Ammon's horn (tissue), 1 donor: Measurements from ENCODE around the gene KCNQ4.

ENCODE experiments used
- DNase-seq: peaks from one replicate; pipeline ENCODE4 v3.0.0-alpha.2; 2016; ENCODE audit warnings: low spot score

The KCNQ4 gene

DNA sequence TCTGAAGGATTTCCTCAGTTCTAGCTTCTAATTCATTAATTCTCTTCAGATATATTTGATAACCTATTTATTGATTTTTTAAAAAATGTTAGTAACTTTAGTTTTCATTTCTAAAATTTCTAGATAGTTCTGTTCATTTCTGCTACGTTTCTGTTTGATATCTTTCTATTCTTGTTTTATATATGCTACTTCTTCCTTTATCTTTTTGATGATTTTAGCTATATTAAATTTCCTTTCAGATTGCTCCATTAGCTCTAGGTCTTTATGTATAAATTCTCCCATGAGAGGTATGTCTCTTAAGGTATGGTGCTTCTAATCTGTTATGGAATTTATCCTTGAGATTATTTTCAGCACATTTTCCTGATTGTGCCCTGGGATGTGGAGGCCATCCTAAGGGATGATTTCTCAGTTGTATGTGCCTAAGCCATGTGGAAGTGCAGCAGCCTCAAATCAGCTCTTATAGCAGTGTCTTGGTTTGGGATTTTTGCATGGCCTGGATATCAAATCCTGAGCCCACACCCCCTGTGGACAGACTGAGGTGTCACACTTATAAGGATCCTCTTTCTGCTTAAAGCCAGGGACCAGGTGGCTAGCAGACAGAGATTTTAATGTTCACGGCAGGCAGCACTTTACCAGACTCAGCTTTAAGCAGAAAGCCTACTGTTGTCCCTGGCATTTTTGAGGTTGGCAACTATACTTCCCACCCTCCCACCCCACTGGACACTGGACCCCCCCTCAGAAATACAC lies 6.2 kb upstream of the KCNQ4 start:
- no peak for DNase-seq

DNA sequence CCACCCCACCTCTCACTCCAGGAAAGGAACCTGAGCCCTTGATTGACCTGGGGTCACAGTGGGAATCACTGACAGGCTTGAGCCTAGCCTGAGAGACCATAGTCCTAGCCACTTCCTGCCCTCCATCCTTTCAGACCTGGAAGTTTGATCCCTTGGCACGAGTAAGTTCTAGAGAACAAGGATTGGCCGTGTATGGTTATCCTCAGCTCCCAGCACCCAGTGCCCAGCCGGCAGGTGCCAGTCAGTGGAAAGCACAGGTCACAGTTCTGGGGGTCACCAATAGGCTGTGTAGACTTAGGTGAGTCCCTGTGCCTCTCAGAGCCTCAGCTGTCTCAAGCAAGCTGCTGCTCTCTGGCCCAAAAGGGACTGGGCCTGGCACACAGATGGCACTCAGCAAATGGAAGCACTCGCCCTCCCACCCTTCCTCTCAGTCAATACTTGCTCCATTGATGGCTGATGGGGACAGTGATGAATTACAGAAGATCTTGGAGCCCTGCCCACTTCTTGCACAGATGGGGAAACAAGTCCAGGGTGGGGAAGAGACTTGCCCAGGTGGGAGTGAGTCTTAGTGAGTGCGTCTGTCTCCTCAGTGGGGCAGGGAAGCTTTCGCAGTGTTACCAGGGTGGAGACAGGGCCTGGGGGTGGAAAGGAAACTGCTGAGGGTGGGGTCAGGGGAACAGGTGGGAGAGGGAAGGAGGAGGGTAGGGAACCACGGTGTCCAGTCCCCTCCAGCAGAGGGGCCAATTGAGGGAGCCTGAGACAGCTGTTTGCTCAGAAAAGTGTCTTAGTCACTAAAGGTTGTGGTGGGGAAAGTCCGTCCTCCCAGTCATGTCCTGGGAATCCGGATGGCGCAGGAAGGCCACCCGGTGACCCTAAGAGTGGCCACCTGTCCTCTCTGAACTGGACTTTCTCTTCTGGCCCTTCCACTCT lies 2.6 kb upstream of the KCNQ4 start:
- no peak for DNase-seq

DNA sequence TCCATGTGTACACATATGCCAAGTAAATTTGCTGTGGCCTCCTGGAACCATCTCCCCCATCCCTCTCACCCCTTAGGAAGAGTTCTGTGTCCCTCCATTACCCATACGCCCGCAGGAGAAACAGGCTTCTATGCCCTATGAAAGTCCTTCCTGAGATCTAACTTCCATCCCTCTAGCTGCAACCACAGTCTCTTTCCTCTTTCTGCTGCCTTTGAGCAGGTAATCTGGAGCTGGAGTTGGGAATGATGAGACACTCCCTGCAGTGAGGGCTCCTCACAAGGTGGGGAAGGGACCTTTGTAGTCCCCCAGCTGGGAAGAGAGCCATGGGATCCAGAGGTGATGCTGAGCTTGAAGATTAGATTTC lies 2.0 kb upstream of the KCNQ4 start:
- DNase-seq: no peak

DNA sequence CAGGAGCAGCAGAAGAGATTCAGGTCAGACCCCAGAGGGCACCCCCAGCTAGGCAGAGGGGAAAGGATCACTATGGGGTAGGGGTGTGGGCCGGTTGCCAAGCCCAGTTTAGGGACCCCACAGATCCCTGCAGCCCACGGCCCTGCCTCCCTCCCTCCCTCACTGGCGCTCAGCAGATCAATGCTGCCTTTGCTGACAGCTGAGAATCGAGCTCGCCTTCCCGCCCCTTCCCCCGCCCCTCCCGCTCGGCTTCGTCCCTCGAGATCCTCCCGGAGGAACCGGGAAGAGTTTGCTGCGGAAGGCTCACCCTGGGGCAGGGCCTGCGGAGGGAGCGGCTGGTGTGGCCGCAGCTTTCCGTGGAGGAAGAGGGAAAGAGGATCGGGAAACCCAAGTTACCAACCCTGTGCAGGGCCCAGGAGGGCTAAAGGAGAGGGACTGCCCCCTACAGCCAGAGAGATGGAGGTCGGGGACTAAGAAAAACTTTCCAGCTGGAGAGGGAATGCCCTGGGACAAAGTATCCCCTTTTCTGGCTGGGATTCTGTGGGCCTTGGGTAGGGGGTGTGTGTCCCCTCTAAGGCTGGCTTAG lies 1.1 kb upstream of the KCNQ4 start:
- DNase-seq: no peak

DNA sequence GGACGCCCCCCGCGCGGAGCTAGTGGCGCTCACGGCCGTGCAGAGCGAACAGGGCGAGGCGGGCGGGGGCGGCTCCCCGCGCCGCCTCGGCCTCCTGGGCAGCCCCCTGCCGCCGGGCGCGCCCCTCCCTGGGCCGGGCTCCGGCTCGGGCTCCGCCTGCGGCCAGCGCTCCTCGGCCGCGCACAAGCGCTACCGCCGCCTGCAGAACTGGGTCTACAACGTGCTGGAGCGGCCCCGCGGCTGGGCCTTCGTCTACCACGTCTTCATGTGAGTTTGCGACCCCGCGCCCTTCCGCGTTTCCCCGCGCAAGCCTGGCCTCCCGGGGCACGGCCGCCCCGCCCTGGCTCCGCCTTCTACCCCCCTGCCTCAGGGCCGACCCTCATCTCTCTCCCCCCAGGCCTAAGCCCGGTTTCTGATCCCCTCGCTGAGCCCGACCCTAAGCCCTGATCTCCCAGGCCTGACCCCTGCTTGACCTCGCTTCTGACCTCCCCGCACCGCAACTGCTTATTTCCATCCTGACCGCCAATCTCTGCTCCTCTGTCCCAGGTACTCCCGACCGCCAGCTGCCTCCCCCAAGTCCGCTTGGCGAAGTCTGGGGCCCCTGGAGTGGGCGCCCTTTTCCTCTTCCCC lies 669 bp downstream of the KCNQ4 start:
- DNase-seq: no peak

DNA sequence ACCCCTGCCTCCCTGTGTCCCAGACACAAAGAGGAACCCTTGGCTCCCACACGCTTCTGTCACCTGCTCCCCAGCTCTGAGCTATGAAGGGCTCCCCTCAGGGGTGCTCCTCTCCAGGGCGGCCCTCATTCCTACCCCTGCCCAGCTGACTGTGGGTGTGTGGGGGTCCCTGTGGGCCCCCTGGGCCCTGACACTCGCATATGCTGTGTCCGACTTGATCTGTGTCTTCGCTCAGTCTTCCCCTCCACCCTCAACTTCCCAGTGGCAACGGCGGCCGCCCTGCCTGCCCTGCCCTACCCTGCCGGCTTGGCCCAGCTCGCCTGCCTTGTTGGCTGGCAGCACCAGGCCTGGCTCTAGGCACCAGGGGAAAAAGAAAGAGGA lies 1.2 kb downstream of the KCNQ4 start:
- no peak for DNase-seq

DNA sequence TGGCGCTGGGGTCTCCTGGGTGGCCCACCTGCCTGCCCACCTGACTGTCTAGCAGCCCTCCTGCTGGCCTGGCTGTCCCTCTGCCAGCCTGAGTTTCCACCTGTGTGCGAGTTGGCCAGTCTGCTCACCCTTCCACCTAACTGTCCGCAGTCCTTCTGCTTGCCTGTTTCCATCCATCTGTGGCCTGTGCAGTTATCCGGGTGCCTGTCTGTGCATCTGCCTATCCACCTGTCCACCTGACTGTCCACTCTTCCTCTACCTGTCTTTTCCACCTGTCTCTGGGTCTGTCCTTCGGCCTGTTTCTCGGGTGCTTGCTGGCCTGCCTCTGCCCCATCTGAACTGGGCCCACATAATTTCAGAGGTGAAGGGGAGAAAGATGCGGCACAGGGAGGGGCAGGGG lies 1.9 kb downstream of the KCNQ4 start:
- no peak for DNase-seq

DNA sequence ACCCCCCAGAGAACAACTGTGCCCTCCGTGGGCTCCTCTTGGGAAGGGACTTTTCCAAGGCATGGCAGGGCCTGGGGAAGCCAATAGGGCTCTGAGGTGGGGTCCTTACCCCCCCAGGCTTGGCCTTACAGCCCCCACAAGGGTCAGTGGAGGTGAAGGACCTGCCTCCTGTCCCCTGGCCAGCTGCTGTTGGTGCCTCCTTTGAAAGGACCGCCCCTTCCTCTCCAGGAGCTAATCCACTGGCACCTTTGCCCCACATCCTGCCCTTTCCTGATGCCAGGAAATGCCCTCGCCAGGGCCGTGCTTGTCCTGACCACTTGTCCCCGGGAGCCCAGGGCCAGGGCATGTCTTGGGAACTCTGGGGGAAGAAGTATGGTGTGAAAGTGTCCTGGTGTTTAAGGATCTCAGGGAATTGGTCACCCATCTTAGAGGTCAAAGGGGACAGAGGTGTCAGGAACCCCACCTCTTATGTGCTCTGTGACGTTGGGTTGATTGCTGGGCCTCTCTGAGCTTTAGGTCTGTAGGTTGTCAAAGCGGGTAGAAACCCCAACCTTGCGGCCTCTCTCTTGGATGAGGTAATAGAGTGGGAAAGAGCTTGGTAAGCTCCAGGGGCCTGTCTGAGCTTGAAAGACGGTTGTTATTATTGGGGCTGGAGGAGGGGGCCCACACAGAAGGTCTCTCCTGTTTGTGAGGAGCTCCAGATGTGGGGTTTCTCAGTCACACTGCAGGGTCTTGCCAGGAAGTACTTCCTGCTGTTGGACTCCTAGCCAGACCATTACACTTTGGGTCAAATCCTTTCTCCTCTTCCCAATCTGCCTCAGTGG lies 2.8 kb downstream of the KCNQ4 start:
- no peak for DNase-seq

DNA sequence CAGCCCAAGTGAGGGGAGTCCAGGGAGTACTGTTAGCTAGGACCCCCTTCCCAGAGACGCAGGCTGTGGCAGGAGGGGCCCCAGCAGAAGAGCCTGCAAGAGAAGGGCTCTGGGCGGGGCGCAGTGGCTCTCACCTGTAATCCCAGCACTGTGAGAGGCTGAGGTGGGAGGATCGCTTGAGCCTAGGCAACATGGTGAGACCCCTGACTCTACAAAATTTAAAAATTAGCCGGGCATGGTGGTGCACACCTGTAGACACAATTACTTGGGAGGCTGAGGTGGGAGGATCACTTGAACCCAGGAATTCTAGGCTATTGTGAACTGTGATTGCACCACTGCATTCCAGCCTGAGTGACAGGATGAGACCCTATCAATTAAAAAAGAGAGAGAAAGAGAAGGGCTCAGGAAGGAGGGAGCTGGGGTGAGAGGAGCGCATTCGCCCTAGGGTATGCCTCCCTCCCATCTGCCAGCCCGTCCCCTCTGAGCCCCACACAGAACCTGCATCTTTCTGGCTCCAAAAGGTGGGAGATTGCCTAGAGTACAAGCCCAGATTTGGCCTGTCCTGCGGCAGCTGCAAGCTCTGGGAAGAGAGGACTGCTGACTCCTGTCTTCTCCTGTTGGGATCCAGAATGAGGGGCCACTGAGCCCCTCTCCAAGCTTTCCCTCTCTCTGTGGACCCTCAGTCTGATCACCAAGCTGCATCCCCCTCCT lies 3.6 kb downstream of the KCNQ4 start:
- no peak for DNase-seq

DNA sequence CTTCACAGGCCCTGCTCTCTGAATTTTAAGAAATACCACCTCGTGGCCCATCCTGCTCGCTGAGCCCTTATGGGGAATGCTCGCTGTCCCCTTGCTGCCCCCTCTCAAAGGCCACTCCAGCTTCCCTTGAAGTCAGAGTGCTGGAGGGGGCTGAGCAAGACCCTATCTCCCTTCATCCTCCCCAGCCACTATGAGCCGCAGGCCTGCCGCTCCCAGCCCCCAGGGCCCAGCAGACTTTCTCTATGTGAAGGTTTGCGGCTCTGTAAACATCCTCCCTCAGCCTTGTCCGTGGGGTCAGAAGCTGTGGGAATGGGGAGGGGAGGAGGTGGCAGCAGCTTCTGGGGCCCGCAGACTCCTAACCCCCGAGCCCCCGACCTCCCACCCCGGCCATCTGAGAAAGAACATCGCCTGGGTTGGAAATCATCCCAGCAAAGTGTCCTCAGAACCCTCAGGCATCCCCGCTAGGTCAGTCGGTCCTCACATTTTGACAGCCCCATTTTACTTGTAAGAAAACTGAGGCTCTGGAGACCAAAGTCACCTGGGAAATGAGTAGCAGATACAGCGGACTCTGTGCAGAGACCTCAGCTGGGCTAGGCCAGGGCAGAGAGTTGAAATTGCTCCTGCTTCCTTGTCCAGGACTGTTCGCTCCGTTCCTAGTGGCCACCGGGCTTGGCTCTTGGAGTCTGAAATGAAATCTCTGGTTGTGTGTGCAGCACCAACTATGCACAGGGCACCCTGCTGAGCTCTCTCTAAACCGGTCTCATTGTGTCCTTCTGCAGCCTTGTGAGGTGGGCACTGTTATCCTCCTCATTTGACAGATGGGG lies 4.4 kb downstream of the KCNQ4 start:
- no peak for DNase-seq

DNA sequence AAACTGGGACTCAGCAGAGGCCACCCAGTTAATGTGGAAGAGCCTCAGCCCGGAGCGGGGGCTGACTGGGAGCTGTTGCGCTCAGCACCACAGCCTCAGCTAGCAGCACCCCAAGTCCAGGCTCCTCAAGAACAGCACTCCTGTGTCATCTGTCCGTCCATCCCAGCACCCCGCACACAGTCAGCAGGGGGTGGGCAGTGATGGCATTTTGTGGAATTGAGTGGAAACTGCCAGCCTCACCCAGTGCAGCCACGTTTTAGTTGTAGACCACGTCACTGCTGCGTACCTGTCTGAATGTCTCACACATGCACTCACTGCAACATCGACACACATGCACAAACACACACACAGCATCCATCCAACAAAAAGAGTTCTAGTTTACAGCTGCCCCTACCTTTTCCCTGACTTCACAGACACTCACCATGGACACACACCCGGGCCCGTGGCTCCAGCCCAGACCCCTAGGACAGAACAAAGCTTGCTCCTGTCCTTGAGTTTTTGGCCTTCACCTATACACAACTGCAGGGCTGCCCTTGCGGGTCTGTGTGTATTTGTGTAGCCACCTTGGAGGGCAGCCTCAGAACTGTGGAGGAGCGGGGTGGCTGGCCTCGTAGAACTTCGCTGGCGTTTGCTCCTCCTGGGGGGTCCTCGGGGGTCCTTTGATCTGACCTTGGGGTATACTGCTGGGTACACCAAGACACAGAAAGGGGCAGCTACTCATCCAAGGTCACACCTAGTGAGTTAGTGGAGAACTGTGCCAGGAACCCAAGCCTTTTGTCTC lies 5.2 kb downstream of the KCNQ4 start:
- no peak for DNase-seq

DNA sequence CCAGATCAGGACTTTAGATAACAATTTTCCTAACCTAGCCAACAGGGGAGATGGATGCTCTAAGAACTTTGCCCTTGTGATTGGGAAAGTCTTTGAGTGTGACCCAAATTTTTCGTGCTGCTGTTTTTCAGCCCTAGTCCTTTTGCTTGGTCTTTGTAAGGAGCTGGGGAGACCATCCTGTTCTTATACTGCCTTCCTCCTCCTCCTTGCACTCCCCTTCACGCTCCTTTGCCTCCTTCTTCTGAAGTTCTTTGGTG lies 5.7 kb downstream of the KCNQ4 start:
- no peak for DNase-seq

DNA sequence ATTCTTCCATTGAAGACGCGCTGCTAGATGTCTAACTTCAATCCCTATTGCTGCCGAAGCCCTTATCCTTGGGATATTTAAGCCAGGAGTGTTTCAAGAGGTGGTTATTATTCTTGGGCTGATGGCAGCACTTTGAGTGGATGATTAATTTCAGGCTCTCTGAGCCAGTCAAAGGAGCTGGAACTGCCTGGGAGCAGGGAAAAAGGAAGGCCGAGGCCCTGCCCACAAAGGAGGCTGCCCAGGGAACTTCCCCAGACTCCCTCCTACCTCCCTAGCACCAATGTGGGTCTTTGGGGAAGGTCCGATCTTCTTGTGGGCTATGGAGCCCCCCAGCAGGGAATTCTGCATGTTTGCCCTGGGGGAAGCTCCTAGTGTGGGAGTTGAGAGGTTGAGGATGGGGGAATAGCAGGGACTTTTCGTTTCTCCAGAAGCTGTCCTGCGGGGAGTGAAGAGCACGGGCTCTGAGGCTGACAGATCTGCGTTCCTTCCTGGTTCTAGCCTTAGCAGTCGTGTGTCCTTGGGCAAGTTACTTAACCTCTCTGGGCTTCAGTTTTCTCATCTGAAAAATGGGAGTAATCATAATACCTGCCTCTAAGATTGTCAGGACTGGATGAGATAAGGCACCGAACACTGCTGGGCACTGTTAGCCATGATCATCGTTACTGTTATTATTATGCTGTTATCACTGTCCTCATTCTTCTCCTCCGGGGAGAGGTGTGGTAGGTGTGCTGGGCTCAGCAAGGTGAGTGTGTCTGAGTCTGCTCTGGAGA lies 6.3 kb downstream of the KCNQ4 start:
- no peak for DNase-seq

DNA sequence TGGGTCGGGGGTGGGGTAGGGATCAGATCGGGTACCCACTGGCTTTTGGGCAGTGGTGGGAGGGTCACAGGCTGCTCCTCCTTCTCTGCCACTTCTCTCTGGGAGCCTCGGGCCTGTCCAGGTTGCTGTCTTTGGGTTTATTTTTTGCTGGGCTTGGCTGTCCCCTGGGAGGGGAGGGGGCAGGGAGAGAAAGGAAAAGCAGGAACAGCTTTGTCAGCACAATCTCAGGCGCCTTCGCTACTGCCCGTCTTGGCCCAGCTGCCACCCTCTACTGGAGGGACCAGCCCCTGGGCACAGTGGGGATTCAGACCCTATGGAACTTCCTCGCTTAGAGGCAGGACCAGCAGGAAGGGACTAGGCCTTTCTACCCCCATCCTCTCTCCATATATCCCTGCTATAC lies 8.4 kb downstream of the KCNQ4 start:
- DNase-seq: no peak

DNA sequence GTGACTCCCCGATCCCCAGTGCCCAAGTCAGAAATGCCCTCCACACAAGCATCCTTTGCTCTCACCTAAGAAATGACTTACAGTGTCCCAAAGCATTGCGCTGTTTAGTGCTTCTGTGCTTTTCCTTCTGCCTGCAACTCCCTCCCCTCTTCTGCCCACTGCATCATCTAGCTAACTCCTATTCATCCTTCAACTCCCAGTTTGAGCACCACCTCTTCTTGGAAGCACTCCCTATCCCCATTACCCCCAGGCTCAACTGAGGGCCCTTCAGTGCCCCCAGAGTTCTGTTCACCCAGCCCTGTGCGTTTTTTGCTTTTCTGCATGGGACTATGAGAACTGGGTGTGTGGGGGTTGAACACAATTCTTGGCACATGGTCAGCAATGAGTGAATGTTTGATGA lies 10.0 kb downstream of the KCNQ4 start:
- DNase-seq: no peak

DNA sequence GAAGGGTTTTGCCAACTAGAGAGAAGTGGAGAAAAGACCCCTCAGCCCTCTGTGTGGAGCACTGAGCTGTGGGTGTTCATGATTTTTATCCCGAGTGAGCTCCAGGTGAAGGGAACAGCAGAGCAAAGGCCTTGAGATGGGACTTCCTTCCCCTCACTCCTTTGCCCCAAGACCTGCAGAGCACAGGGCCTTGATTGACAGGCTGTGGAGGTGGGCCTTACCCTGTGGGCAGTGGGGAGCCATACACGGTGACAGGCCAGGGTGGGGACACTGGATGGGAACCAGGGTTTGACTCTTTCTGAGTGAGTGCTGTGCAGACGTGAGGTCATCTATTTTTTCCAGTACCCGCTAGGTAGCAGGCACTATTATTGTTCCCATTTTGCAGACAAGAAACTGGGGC lies 10.5 kb downstream of the KCNQ4 start:
- no peak for DNase-seq

DNA sequence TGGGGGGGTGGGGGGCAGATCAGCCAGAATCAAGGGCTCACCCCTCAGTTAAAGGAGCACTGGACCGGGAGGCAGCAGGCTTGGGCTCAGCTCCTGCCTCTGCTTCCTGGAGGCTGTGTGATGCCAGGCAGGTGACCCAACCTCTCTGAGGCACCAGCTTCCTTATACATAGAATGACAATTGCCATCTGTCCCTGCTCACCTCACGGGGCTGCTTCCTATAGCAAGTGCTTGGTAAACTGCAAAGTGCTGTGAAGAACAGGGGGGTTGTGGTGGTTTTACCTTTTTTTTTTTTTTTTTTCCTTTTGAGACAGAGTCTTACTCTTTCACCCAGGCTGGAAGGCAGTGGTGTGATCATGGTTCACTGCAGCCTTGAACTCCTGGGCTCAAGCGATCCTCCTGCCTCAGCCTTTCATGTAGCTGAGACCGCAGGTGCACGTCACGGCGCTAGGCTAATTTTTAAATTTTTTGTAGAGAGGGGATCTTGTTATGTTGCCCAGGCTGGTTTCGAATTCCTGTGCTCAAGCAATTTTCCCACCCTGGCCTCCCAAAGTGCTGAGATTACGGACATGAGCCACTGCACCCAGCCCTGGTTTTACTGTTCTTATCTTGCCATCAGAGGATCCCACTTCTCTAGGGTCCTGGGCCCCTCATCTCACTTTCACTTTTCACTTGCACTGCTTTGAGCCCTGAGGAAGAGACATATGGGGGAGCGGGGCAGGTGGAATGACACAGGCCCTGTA lies 11.6 kb downstream of the KCNQ4 start:
- DNase-seq: no peak
